OCI-LY3 (cell line): ENCODE data around the gene MED26.

Experiments
- H2AFZ ChIP-seq: fragments of 200-600, 300-600 bp; shearing (Covaris generic); 2 replicates; pipeline ENCODE4 v1.6.0; 2014; ENCODE audit warnings: antibody characterized with exemption, low read depth, low read length
- H3K27ac ChIP-seq: fragments of 200-600, 300-600 bp; sonication (generic); 2 replicates; pipeline ENCODE4 v1.5.1; 2014; ENCODE audit warnings: mild to moderate bottlenecking, low read length, moderate library complexity, mixed read lengths
- H3K27me3 ChIP-seq: fragments of 200-600, 300-600 bp; sonication (generic); 2 replicates; pipeline ENCODE4 v1.6.1; 2014; ENCODE audit warnings: low read depth, low read length, mixed read lengths
- H3K36me3 ChIP-seq: fragments of 200-600, 300-600 bp; sonication (generic); replicated peaks from 2 replicates; pipeline ENCODE3; 2014; ENCODE audit warnings: low read depth, low read length, mixed read lengths
- H3K4me1 ChIP-seq: fragments of 300-600, 200-600 bp; sonication (generic); 2 replicates; pipeline ENCODE4 v1.6.1; 2014; ENCODE audit warnings: low read length, mixed read lengths
- H3K4me2 ChIP-seq: fragments of 200-600, 300-600 bp; sonication (generic); 2 replicates; pipeline ENCODE4 v1.6.1; 2014; ENCODE audit warnings: low read length, mixed read lengths
- H3K4me3 ChIP-seq: fragments of 300-600, 200-600 bp; sonication (generic); 2 replicates; pipeline ENCODE4 v1.5.1; 2014; ENCODE audit warnings: antibody characterized with exemption, mild to moderate bottlenecking, low read length, moderate library complexity
- H3K79me2 ChIP-seq: fragments of 300-600, 200-600 bp; shearing (Covaris generic); 2 replicates; pipeline ENCODE4 v1.6.1; 2014; ENCODE audit warnings: mild to moderate bottlenecking, low read length, mixed read lengths
- H3K9ac ChIP-seq: fragments of 300-600, 200-600 bp; shearing (Covaris generic); 2 replicates; pipeline ENCODE4 v1.6.0; 2014; ENCODE audit warnings: mild to moderate bottlenecking, low read length, moderate library complexity
- H3K9me3 ChIP-seq: fragments of 200-600, 300-600 bp; shearing (Covaris generic); 2 replicates; pipeline ENCODE4 v1.6.1; 2014; ENCODE audit warnings: low read length, mixed read lengths; ENCODE audit not compliant: insufficient read depth
- H4K20me1 ChIP-seq: fragments of 200-600, 300-600 bp; sonication (generic); 2 replicates; pipeline ENCODE4 v1.6.1; 2016; ENCODE audit warnings: low read length, mixed read lengths; ENCODE audit not compliant: insufficient read depth
- CTCF ChIP-seq: fragments of 200-600, 300-600 bp; sonication (generic); IDR thresholded peaks from 2 replicates; pipeline ENCODE4 v1.5.1; 2014; ENCODE audit warnings: antibody characterized with exemption, low read length, low read depth
- EZH2phosphoT487 ChIP-seq: fragments of 200-600 bp; shearing (Covaris generic); IDR thresholded peaks from 2 replicates; pipeline ENCODE4 v1.6.1; 2018; ENCODE audit warnings: antibody characterized with exemption, mixed run types, low read depth

The MED26 gene

GRCh38 chr19:16668176-16668575, 40.2 kb upstream of the MED26 start:
- Histone ChIP-seq H3K27ac (no peak overlapping the region), H3K27me3 (no peaks in the 10 kb centered on the region), H3K4me3 (no peak overlapping the region), H2AFZ (no peak overlapping the region), H3K9ac (no peak overlapping the region), H3K4me1 (no peaks in the 10 kb centered on the region), H3K36me3 (no peaks in the 10 kb centered on the region), H3K9me3 (no peaks in the 10 kb centered on the region), H3K4me2 (no peak overlapping the region), H4K20me1 (no peaks in the 10 kb centered on the region), H3K79me2 (no peaks in the 10 kb centered on the region)
- TF ChIP-seq CTCF (no peak), EZH2phosphoT487 (no peak)

- H3K36me3 ChIP-seq = peaks cover 24% of the 10 kb centered on the region
- H3K79me2 ChIP-seq = peaks cover 31% of the 10 kb centered on the region
- peak overlapping the region; percentile 97 for H3K4me3 ChIP-seq
- H3K27me3 ChIP-seq = no peaks in the 10 kb centered on the region
- no peaks in the 10 kb centered on the region for H3K9me3 ChIP-seq
- H3K4me2 ChIP-seq = peak overlapping the region; percentile 97
- H3K9ac ChIP-seq = peak overlapping the region; percentile 93
- no peak overlapping the region for H3K27ac ChIP-seq
- H3K4me1 ChIP-seq = peaks cover 14% of the 10 kb centered on the region
- H2AFZ ChIP-seq = peak overlapping the region; percentile 69; the same call in 1 of the 2 replicates
- TF ChIP-seq CTCF (no peak), EZH2phosphoT487 (no peak)
- peaks cover 25% of the 10 kb centered on the region for H4K20me1 ChIP-seq
Observed at GRCh38 chr19:16661480-16662034, 33.6 kb upstream of the MED26 start.

- Histone ChIP-seq H3K27me3 (no peaks in the 10 kb centered on the region), H3K4me3 (peak within 1 kb of the TSS; percentile 97), H2AFZ (peak within 1 kb of the TSS; percentile 85), H3K4me2 (peak within 1 kb of the TSS; percentile 97), H3K27ac (peak within 1 kb of the TSS; percentile 74), H3K4me1 (peaks cover 14% of the 10 kb centered on the region), H3K36me3 (peaks cover 28% of the 10 kb centered on the region), H3K9ac (peak within 1 kb of the TSS; percentile 93), H3K9me3 (no peaks in the 10 kb centered on the region), H3K79me2 (peaks cover 37% of the 10 kb centered on the region), H4K20me1 (peaks cover 26% of the 10 kb centered on the region)
- TF ChIP-seq EZH2phosphoT487 (no peak), CTCF (no peak)
Observed at GRCh38 chr19:16660763-16661479, 32.9 kb upstream of the MED26 start, which contains the start of gene TMEM38A. Gene TMEM38A (plus strand): TSS chr19:16661139. CDS start chr19:16661218, 79 bp downstream.
